ENCODE data around the gene U2AF2. TPM values are rescaled to one million over a fixed set of nuclear protein-coding genes. Genes with fewer than 3 reads are reported as not detected.
A peak's percentile ranks its signal among the peaks of the same experiment; 100 is the strongest.

U2AF2 gene
- total RNA-seq, 1 experiment from 2014 or later: 411 TPM

DNA sequence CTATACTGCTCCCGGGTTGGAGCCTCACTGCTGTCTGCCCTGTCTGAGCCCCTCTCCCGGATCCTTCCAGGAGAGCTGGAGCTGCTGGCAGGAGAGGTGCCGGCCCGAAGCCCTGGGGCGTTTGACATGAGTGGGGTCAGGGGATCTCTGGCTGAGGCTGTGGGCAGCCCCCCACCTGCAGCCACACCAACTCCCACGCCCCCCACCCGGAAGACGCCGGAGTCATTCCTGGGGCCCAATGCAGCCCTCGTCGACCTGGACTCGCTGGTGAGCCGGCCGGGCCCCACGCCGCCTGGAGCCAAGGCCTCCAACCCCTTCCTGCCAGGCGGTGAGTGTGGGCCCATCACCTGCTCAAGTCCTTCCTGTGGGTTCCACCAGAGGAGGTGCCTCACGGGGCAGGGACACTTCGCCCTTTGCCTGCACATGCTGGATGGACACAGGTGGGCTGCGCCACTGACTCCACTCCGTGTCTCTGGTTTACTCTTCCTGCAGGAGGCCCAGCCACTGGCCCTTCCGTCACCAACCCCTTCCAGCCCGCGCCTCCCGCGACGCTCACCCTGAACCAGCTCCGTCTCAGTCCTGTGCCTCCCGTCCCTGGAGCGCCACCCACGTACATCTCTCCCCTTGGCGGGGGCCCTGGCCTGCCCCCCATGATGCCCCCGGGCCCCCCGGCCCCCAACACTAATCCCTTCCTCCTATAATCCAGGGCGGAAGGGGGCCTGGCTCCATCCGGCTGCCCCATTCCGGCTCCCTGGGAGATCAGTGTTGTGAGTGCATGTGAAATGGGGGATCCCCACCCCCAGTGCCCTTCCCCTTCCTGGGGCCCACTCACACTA is 40.0 kb downstream of the U2AF2 start:
- no peaks in the 10 kb centered on the region for H3K9me3 ChIP-seq (ENCODE audit: low read depth, low read length, poor library complexity, severe bottlenecking)
- BruUV-seq (replicated peaks): TSS peak; percentile 73
- intact Hi-C loops (cut with micrococcal nuclease; ENCODE audit: unreplicated experiment): no loop called here
- TF ChIP-seq, protein P1, sequence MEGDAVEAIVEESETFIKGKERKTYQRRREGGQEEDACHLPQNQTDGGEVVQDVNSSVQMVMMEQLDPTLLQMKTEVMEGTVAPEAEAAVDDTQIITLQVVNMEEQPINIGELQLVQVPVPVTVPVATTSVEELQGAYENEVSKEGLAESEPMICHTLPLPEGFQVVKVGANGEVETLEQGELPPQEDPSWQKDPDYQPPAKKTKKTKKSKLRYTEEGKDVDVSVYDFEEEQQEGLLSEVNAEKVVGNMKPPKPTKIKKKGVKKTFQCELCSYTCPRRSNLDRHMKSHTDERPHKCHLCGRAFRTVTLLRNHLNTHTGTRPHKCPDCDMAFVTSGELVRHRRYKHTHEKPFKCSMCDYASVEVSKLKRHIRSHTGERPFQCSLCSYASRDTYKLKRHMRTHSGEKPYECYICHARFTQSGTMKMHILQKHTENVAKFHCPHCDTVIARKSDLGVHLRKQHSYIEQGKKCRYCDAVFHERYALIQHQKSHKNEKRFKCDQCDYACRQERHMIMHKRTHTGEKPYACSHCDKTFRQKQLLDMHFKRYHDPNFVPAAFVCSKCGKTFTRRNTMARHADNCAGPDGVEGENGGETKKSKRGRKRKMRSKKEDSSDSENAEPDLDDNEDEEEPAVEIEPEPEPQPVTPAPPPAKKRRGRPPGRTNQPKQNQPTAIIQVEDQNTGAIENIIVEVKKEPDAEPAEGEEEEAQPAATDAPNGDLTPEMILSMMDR (conservative IDR thresholded peaks at IDR 0.05; ENCODE audit: low read depth, low read length): no peak
- TF ChIP-seq EZH2 (IDR thresholded peaks at IDR 0.05; ENCODE audit: borderline replicate concordance, low read depth, low read length, poor library complexity, severe bottlenecking): no peak
- no peak for DNase-seq (ENCODE audit: low spot score)
- CTCF ChIA-PET: no interaction called here
- no peak overlapping the region for H3K4me3 ChIP-seq (ENCODE audit: low read depth, low read length, poor library complexity, severe bottlenecking)
- H3K27me3 ChIP-seq (replicated peaks; ENCODE audit: insufficient read depth, low read depth, low read length, poor library complexity): no peaks in the 10 kb centered on the region
- no peak overlapping the region for H3K27ac ChIP-seq (ENCODE audit: low read depth, low read length, poor library complexity, severe bottlenecking)
- no peaks in the 10 kb centered on the region for H3K4me1 ChIP-seq (ENCODE audit: insufficient read depth, low read length, poor library complexity, severe bottlenecking)
- POLR2A ChIA-PET (ENCODE audit: low non-redundant PET): no interaction called here
- peaks cover 46% of the 10 kb centered on the region for H3K36me3 ChIP-seq (ENCODE audit: insufficient read depth, low read length, poor library complexity, severe bottlenecking)

GRCh38 chr19:55695511-55696290 is 40.9 kb downstream of the U2AF2 start:
- H3K4me3 ChIP-seq (ENCODE audit: low read depth, low read length, poor library complexity, severe bottlenecking): no peak overlapping the region
- no TSS peak for BruUV-seq (replicated peaks)
- no peaks in the 10 kb centered on the region for H3K27me3 ChIP-seq (replicated peaks; ENCODE audit: insufficient read depth, low read depth, low read length, poor library complexity)
- intact Hi-C loops (cut with micrococcal nuclease; ENCODE audit: unreplicated experiment): no loop called here
- no peak for TF ChIP-seq EZH2 (IDR thresholded peaks at IDR 0.05; ENCODE audit: borderline replicate concordance, low read depth, low read length, poor library complexity, severe bottlenecking)
- TF ChIP-seq, protein P1 (conservative IDR thresholded peaks at IDR 0.05; ENCODE audit: low read depth, low read length): no peak
- CTCF ChIA-PET: no interaction called here
- no peak for DNase-seq (ENCODE audit: low spot score)
- H3K9me3 ChIP-seq (ENCODE audit: low read depth, low read length, poor library complexity, severe bottlenecking): no peaks in the 10 kb centered on the region
- H3K27ac ChIP-seq (ENCODE audit: low read depth, low read length, poor library complexity, severe bottlenecking): no peak overlapping the region
- POLR2A ChIA-PET (ENCODE audit: low non-redundant PET): no interaction called here
- H3K4me1 ChIP-seq (ENCODE audit: insufficient read depth, low read length, poor library complexity, severe bottlenecking): no peaks in the 10 kb centered on the region
- peaks cover 38% of the 10 kb centered on the region for H3K36me3 ChIP-seq (ENCODE audit: insufficient read depth, low read length, poor library complexity, severe bottlenecking)

DNA sequence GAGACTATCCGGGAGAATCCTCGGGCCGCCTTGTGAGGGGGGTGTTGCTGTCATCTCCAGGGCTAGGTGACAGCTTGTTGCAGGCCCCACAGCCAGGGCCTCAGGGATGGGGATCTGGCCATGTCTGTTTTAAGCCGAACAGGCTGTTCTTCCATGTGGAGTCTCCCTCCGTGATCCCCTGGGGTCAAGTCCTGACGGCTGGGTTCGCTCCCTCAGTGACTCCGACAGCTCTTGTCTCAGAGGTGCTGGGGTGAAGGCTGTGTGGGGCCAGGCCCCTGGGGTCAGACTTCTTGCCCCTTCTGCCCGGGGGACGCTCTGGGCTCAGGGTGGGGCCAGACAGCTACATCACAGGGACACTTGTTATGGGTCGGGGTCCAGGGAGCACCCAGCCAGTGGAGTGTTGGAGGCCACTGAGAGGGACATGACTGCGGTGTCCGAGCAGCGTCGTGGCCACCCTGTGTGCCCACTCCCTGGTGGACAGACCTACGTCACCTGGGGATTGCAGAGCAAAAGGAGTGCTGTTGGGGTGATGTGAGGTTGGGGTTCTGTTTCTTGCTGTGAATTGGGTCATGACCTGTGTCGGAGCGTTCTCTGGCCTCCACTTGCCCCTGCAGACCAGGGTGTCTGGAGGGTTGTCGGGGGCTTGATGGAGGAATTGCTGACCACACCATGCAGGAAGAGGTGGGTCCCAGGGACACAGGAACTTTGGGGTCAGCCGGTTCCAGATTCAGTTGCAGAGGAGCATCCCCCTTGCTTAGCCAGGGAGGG is 41.6 kb downstream of the U2AF2 start:
- no peak for DNase-seq (ENCODE audit: low spot score)
- ChIA-PET CTCF (no interaction called here), POLR2A (ENCODE audit: low non-redundant PET) (no interaction called here)
- H3K4me3 ChIP-seq (ENCODE audit: low read depth, low read length, poor library complexity, severe bottlenecking): no peak overlapping the region
- intact Hi-C loops (cut with micrococcal nuclease; ENCODE audit: unreplicated experiment): no loop called here
- no peak for TF ChIP-seq EZH2 (IDR thresholded peaks at IDR 0.05; ENCODE audit: borderline replicate concordance, low read depth, low read length, poor library complexity, severe bottlenecking)
- TF ChIP-seq, protein P1 (conservative IDR thresholded peaks at IDR 0.05; ENCODE audit: low read depth, low read length): no peak
- no peaks in the 10 kb centered on the region for H3K9me3 ChIP-seq (ENCODE audit: low read depth, low read length, poor library complexity, severe bottlenecking)
- no peak overlapping the region for H3K27ac ChIP-seq (ENCODE audit: low read depth, low read length, poor library complexity, severe bottlenecking)
- H3K36me3 ChIP-seq (ENCODE audit: insufficient read depth, low read length, poor library complexity, severe bottlenecking): peaks cover 36% of the 10 kb centered on the region
- no TSS peak for BruUV-seq (replicated peaks)
- no peaks in the 10 kb centered on the region for H3K4me1 ChIP-seq (ENCODE audit: insufficient read depth, low read length, poor library complexity, severe bottlenecking)
- no peaks in the 10 kb centered on the region for H3K27me3 ChIP-seq (replicated peaks; ENCODE audit: insufficient read depth, low read depth, low read length, poor library complexity)
